K562 (cell line): Measurements from ENCODE around the gene SLC2A4. TPM values are rescaled to one million over a fixed set of nuclear protein-coding genes. Genes with fewer than 3 reads are reported as not detected.

ENCODE experiments used
- BACH1 ChIP-seq: fragments of 200-800 bp; sonication (Bioruptor generic); IDR thresholded peaks from 2 replicates; pipeline ENCODE4 v1.6.1; 2016; ENCODE audit warnings: missing genetic modification characterization, missing compliant biosample characterization
- C11orf30 ChIP-seq: fragments of 450-650 bp; IDR thresholded peaks from 2 replicates; pipeline ENCODE4 v1.6.1; 2016; ENCODE audit warnings: low read depth, mild to moderate bottlenecking
- HCFC1 ChIP-seq: IDR thresholded peaks from 2 replicates; pipeline ENCODE4 v1.6.1; 2012; ENCODE audit warnings: low read depth, low read length, improper control_type of control experiment
- HMG20B ChIP-seq: fragments of 250-450 bp; sonication (Bioruptor Pico); IDR thresholded peaks from 2 replicates; pipeline ENCODE4 v1.5.0; 2021; ENCODE audit warnings: mild to moderate bottlenecking
- HNRNPL ChIP-seq: fragments of 200-400 bp; formaldehyde crosslinking; IDR thresholded peaks from 2 replicates; pipeline ENCODE4 v1.6.1; 2017; ENCODE audit warnings: low read depth, mild to moderate bottlenecking, low read length
- MAZ ChIP-seq, 2 experiments: fragments of 450-650 bp in 1 of 2; sonication (generic) in 1 of 2; formaldehyde crosslinking; IDR thresholded peaks in 1 of 2; conservative IDR thresholded peaks in 1 of 2; 2 replicates each; pipeline versions ENCODE4 v1.4.0 to v1.5.0; 2020; ENCODE audit warnings: mild to moderate bottlenecking in 1 of 2, missing genetic modification reagents in 1 of 2
- MEF2A ChIP-seq: IDR thresholded peaks from 2 replicates; pipeline ENCODE4 v1.6.1; 2011; ENCODE audit warnings: low read depth, mild to moderate bottlenecking, low read length, moderate library complexity; ENCODE audit not compliant: control insufficient read depth
- MTA3 ChIP-seq: fragments of 450-650 bp; formaldehyde crosslinking; IDR thresholded peaks from 2 replicates; pipeline ENCODE4 v1.6.1; 2017; ENCODE audit warnings: mild to moderate bottlenecking, borderline replicate concordance
- MYBL2 ChIP-seq, 2 experiments: fragments of 450-650 bp in 1 of 2; sonication (generic) in 1 of 2; formaldehyde crosslinking in 1 of 2; IDR thresholded peaks; 2 replicates each; pipeline versions ENCODE4 v1.6.1 to v1.8.1; 2017 to 2022; ENCODE audit warnings: borderline replicate concordance in 1 of 2, inconsistent platforms in 1 of 2, low read depth in 1 of 2, mild to moderate bottlenecking in 1 of 2, missing genetic modification reagents in 1 of 2, moderate library complexity in 1 of 2
- NELFE ChIP-seq: IDR thresholded peaks from 2 replicates; pipeline ENCODE4 v1.6.1; 2011; ENCODE audit warnings: mild to moderate bottlenecking; ENCODE audit not compliant: insufficient read depth, insufficient read length
- NEUROD1 ChIP-seq: fragments of 150-350 bp; IDR thresholded peaks from 2 replicates; pipeline ENCODE4 v1.6.1; 2014; ENCODE audit warnings: borderline replicate concordance, low read length, low read depth; ENCODE audit not compliant: partially characterized antibody
- NFRKB ChIP-seq: fragments of 450-650 bp; IDR thresholded peaks from 2 replicates; pipeline ENCODE4 v1.6.1; 2016; ENCODE audit warnings: low read depth
- RBM14 ChIP-seq: fragments of 200-400 bp; formaldehyde crosslinking; IDR thresholded peaks from 2 replicates; pipeline ENCODE4 v1.6.1; 2018; ENCODE audit warnings: low read depth, mild to moderate bottlenecking, low read length, moderate library complexity, borderline replicate concordance; ENCODE audit not compliant: insufficient read depth
- TCF7L2 ChIP-seq: fragments of 150-350 bp; IDR thresholded peaks from 2 replicates; pipeline ENCODE4 v1.6.1; 2016; ENCODE audit warnings: low read depth, mild to moderate bottlenecking, low read length, moderate library complexity
- TEAD1 ChIP-seq, 2 experiments: fragments of 450-650 bp in 1 of 2; sonication (generic) in 1 of 2; formaldehyde crosslinking; IDR thresholded peaks; 2 replicates each; pipeline versions ENCODE4 v1.4.0 to v1.8.0; 2020 to 2022; ENCODE audit warnings: mild to moderate bottlenecking in 2 of 2, missing genetic modification reagents in 1 of 2
- ZNF408 ChIP-seq: fragments of 250-450 bp; sonication (Bioruptor Pico); IDR thresholded peaks from 2 replicates; pipeline ENCODE4 v1.4.0; 2020; ENCODE audit warnings: low read depth, mild to moderate bottlenecking, moderate library complexity
- polyA plus RNA-seq, 8 experiments: library from polyadenylated mRNA; depleted of rRNA in 4 of 8; stranded (reverse) in 5 of 8; unstranded in 3 of 8; fragments of >200 nt; fragmentation: Nextera tagmentation in 2 of 8; fragmentation: Illumina TruSeq in 1 of 8; extraction: Ambion mirVana in 2 of 8; extraction: Trizol in 1 of 8; gene quantifications; 2 replicates each; pipeline versions ENCODE4 v1.2.1 to v1.2.3, GENCODE V29; 2011 to 2014; ENCODE audit warnings: inconsistent platforms in 1 of 8, missing spikeins in 1 of 8
- total RNA-seq, 7 experiments: library from RNA; depleted of rRNA in 6 of 7; stranded (reverse); fragments of >200 nt in 6 of 7; fragmentation: Illumina TruSeq in 2 of 7; extraction: Trizol in 2 of 7; gene quantifications; 2 replicates each; pipeline versions ENCODE4 v1.2.1 to v1.2.3, GENCODE V29; 2011 to 2021; ENCODE audit warnings: low replicate concordance in 1 of 7
- TF ChIP-seq, protein P1 (sequence below): fragments of 450-650 bp; conservative IDR thresholded peaks from 2 replicates; pipeline ENCODE4 v1.6.1; 2016; ENCODE audit warnings: missing genetic modification characterization, low read depth, mild to moderate bottlenecking, control low read depth, missing compliant biosample characterization
- TF ChIP-seq, protein P2 (sequence below): fragments of 450-650 bp; formaldehyde crosslinking; conservative IDR thresholded peaks from 2 replicates; pipeline ENCODE4 v1.4.0; 2022; ENCODE audit warnings: mild to moderate bottlenecking, missing genetic modification characterization
- TF ChIP-seq, protein P3 (sequence below): sonication (generic); formaldehyde crosslinking; IDR thresholded peaks from 2 replicates; pipeline ENCODE4 v1.8.0; 2022; ENCODE audit warnings: mild to moderate bottlenecking, missing genetic modification reagents

Gene SLC2A4
- total and polyA plus RNA-seq, 9 of the 15 experiments (the other 6 are each of a cell fraction or from before 2014, with no cell fraction given) = 0.74 to 3.5 (median 1.6) TPM

DNA sequence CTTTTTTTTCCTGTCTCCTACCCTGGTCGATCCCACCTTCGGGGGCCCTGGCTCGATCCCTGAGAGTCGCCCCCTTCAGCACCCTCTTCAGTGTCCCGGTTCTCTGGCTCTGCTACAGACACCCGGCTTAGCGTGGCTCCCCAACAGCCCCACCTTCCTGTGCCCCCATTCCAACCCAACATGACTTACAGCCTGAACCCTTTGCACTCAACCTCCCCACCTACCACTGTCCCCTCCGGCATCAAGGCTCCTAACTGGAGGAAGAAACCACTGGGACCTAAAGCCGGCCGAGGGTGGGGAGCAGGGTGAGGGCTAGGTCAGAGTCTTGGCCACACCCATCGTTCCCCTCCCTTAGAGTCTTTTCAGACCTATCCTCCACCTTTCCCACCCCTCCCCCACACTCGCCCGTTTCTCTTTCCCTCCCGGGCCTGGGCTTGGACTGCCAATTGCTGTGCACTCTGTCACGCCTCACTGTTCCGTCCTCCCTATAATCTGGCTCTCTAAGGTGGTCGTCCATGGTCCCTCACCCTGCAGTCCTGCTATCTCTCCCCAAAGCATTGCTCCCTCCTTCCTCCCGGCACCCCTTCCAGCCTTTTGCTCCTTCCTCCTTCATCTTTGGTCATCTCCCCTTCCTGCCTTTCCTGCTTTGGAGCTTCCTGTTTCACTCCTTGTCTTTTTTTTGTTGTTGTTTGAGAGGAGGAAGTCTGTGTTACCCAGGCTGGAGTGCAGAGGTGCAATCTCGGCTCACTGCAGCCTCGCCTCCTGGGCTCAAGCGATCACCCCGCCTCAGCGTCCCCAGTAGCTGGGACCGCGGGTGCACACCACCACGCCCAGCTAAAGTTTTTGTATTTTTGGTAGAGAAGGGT, 18.4 kb upstream of the SLC2A4 start (continued):
- no peak for TF ChIP-seq HCFC1
- TF ChIP-seq NELFE = no peak
- no peak for TF ChIP-seq C11orf30
- TF ChIP-seq MYBL2 (IDR thresholded peaks at IDR 0.05; ENCODE audit: low read depth) = no peak
- TF ChIP-seq MYBL2 (CRISPR knock-in tag; IDR thresholded peaks at IDR 0.05; ENCODE audit: borderline replicate concordance) = no peak
- no peak for TF ChIP-seq ZNF408 (CRISPR knock-in tag)
- TF ChIP-seq, protein P1, sequence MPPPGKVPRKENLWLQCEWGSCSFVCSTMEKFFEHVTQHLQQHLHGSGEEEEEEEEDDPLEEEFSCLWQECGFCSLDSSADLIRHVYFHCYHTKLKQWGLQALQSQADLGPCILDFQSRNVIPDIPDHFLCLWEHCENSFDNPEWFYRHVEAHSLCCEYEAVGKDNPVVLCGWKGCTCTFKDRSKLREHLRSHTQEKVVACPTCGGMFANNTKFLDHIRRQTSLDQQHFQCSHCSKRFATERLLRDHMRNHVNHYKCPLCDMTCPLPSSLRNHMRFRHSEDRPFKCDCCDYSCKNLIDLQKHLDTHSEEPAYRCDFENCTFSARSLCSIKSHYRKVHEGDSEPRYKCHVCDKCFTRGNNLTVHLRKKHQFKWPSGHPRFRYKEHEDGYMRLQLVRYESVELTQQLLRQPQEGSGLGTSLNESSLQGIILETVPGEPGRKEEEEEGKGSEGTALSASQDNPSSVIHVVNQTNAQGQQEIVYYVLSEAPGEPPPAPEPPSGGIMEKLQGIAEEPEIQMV (tag) = no peak
- no peak for TF ChIP-seq MEF2A
- no peak for TF ChIP-seq MAZ (CRISPR knock-in tag; conservative IDR thresholded peaks at IDR 0.05 in 1 of 2, IDR thresholded peaks at IDR 0.05 in 1 of 2)
- no peak for TF ChIP-seq HNRNPL
- TF ChIP-seq BACH1 (tag) = no peak
- TF ChIP-seq, protein P2, sequence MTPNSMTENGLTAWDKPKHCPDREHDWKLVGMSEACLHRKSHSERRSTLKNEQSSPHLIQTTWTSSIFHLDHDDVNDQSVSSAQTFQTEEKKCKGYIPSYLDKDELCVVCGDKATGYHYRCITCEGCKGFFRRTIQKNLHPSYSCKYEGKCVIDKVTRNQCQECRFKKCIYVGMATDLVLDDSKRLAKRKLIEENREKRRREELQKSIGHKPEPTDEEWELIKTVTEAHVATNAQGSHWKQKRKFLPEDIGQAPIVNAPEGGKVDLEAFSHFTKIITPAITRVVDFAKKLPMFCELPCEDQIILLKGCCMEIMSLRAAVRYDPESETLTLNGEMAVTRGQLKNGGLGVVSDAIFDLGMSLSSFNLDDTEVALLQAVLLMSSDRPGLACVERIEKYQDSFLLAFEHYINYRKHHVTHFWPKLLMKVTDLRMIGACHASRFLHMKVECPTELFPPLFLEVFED = peak; percentile 51; the same call in 1 of the 2 replicates
- no peak for TF ChIP-seq HMG20B (CRISPR knock-in tag)
- TF ChIP-seq TEAD1 (CRISPR knock-in tag; IDR thresholded peaks at IDR 0.05) = no peak
- TF ChIP-seq, protein P3, sequence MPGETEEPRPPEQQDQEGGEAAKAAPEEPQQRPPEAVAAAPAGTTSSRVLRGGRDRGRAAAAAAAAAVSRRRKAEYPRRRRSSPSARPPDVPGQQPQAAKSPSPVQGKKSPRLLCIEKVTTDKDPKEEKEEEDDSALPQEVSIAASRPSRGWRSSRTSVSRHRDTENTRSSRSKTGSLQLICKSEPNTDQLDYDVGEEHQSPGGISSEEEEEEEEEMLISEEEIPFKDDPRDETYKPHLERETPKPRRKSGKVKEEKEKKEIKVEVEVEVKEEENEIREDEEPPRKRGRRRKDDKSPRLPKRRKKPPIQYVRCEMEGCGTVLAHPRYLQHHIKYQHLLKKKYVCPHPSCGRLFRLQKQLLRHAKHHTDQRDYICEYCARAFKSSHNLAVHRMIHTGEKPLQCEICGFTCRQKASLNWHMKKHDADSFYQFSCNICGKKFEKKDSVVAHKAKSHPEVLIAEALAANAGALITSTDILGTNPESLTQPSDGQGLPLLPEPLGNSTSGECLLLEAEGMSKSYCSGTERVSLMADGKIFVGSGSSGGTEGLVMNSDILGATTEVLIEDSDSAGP (CRISPR knock-in tag) = no peak
- TF ChIP-seq NEUROD1 = no peak
- TF ChIP-seq TCF7L2 = no peak
- TF ChIP-seq NFRKB = 0 out of 2 replicates have a peak, but pooled peaks have one; percentile 70
- TF ChIP-seq MTA3 = peak; percentile 28; the same call in 1 of the 2 replicates
- TF ChIP-seq RBM14 = no peak
